ENCODE measurements around the gene CALM1.

The CALM1 gene

DNA sequence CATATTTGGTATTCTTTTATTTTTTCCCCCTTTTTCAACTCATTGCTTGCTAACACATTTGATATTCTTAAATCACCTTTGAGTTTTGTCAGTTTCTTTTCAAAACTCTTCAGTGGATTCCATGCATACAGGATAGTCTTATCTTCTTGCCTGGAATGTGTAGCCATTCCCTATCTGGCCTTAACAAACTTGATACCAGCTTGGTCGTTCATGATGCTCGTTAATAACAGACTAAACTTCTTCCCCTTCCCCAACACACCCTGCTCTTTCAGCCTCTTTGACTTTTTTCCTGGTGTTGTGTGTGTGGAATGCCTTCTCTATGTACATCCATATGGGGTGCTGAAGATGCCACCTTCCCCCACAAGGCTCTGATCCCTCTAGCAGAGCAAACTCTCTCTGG, 17.7 kb upstream of the CALM1 start:
- TF ChIP-seq, protein P1, sequence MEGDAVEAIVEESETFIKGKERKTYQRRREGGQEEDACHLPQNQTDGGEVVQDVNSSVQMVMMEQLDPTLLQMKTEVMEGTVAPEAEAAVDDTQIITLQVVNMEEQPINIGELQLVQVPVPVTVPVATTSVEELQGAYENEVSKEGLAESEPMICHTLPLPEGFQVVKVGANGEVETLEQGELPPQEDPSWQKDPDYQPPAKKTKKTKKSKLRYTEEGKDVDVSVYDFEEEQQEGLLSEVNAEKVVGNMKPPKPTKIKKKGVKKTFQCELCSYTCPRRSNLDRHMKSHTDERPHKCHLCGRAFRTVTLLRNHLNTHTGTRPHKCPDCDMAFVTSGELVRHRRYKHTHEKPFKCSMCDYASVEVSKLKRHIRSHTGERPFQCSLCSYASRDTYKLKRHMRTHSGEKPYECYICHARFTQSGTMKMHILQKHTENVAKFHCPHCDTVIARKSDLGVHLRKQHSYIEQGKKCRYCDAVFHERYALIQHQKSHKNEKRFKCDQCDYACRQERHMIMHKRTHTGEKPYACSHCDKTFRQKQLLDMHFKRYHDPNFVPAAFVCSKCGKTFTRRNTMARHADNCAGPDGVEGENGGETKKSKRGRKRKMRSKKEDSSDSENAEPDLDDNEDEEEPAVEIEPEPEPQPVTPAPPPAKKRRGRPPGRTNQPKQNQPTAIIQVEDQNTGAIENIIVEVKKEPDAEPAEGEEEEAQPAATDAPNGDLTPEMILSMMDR (IDR thresholded peaks at IDR 0.05), result no peak

DNA sequence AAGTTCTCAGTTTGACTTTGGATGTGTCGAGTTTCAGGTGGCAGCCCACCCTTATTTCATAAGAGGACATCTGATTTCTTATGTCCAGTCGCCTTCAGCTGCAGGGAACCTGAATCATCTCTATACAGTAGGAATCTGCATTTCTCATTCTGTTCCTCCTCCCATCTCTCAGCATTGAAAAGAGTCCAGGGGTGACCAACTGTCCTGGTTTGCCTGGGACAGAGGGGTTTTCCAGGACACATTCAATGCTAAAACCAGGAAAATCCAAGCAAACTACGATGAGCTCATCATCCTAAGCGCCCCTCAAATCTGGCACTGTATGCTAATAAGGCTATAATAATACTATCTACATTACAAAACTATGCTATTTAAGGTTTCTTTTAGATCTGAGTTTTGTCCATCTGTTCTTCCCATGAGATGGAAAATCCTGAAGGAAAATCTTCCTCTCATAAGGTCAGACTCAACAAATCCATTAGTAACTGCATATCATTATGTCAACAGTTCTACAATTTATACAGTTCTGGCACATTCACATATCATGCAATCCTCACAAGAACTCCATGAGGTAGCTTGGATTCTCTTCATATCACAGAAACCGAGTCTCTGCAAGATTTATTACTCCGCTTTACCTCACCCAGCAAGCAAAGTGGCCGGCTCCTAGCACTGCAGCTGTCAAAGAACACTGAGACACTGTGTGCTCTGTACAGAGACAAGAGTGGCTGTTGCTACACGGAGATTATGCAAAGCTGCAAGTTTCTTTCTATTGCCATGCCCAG, 15.6 kb upstream of the CALM1 start:
- TF ChIP-seq, protein P1 (IDR thresholded peaks at IDR 0.05), result no peak

DNA sequence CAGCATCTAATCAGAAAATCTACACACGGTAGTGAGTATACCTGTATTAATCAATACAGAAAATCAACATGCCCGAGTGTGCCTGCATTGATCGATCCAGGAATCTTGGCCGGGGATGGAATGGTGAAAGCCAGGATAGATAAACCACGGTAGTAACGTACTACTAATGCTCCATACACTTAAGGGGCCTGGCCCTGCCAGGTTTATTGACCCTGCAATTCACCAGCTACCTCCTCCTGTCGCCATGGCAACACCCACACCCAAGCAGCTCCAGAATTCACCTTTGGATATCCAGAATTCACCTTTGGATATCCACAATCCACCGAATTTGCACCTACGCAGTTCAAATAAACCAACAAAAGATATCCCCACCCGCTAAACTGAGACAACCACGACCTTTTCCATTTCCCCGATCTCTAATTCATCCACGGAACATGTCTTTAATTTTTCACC, 14.8 kb upstream of the CALM1 start:
- TF ChIP-seq, protein P1 (IDR thresholded peaks at IDR 0.05), result no peak

DNA sequence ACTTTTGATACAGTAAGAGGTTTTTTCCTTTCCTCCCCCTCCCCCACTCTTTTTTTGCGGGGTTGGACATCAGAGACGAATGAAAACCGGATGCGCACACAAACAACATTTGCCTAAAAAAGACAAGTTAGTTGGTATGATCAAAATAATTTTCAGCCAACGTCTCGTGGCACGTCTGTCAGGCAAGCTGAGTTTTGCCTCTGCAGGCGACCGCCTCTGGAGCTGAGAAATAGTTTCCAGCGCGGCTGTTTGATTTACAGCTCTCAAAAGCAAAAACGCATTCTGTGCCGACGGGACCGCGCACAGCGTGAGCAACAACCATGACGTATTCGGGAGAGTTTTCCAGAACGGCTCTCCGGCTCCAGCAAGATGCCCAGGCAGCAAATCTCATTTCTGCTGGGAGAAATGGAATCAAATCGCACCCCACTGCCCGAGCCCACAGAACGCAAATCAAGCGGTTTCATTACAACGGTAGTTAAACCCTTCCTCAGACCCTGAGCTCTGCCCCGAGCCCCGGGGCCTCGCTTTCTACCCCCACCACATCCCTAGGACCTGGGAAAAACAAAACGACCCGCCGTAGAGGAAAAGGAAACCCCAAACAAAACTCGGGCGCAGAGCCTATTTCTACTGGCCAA, 14.2 kb upstream of the CALM1 start:
- TF ChIP-seq, protein P1 (IDR thresholded peaks at IDR 0.05), result no peak

DNA sequence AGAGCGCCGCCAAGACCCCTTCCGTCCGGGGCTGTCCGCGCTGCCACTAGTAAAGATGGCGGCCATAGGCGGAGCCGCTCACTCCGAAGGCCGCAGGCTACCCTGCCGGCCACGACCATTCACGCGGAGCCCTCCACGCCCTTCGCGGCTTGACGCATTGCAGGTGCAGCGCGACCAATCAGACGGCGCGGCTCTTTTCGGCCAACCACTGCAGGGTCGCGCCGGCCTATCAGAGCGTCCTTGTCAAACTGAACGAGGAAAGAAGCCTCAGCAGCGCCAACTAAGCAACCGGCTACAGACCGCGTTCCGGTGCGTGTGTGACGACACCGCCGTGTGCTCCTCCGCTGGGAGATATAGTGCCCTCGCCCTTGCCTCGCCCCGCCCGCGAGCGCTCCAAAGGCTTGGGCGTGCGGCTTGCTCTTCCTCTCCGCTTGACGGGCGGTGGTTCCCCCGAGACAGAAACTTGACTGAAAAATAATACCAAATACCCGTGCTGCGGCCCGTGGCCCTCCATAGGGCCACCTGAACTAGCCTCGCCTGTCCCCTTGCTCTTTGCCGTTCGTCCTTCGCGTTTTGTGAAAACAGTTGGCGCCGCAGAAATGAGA, 13.6 kb upstream of the CALM1 start:
- TF ChIP-seq, protein P1 (IDR thresholded peaks at IDR 0.05), result no peak

DNA sequence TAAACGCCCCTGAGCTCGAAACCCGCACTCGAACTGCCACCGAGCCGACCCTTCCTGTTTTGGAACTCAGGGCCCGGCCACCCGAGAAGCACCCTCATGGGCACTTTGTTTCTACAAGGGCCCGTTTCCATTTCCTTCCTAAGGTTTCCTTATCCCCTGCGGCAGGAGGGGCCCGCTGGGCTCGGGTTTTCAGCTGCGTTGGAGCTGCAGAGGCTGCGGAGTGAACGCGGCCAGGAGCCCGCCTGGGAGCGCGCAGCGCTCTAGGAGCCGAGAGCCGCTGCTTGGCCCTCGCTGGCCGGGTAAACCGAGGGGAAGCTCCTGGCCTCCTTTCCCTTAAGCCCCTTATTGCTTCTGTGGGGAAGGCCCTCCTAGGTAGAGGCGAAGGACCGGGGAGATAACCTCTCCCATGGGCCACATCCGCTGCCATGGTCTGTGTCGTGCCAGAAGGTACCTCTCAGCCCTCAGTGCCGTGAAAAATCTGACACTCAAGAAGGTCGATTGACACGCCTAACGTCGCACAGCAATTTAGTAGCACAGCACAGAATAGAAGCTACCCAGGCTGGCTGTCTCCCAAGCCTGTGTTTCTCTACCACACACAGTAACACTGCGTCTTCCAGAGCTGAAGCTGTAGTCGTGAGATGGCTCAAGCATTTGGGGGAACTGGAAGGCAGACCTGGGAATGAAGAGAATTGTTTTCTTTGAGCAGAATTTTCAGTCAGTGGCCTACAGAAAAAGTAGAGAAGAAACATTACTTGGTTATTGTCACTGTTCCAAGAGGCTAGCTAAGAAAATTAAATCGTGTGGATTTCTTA, 12.9 kb upstream of the CALM1 start:
- TF ChIP-seq, protein P1 (IDR thresholded peaks at IDR 0.05), result no peak

DNA sequence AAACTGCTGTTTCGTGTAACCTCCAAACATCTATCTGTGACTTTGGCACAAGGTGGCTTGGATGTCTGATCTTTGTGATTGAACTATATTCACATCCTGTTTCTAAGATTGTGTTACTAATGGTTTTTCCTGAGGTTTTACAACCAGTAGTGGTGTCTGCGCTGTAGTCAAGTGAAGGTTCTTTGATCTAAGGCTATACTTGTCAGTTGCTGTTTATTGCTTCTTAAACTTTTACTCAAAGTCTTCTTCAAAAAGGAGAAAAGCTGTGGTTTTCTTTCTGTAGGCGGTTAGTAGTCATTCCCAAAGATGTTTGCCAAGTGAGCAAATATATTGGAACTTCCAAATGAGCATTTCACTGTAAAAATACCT, 12.3 kb upstream of the CALM1 start:
- TF ChIP-seq, protein P1 (IDR thresholded peaks at IDR 0.05), result no peak
